HepG2 (cell line): Measurements from ENCODE around the gene STEAP3. TPM values are rescaled to one million over a fixed set of nuclear protein-coding genes. Genes with fewer than 3 reads are reported as not detected.

Source experiments
- ATAD3A ChIP-seq: sonication (generic); formaldehyde crosslinking; IDR thresholded peaks from 2 replicates; pipeline ENCODE4 v1.4.0; 2020; ENCODE audit warnings: missing genetic modification reagents
- CENPX ChIP-seq: sonication (generic); formaldehyde crosslinking; IDR thresholded peaks from 2 replicates; pipeline ENCODE4 v1.9.0; 2021; ENCODE audit warnings: mild to moderate bottlenecking, missing genetic modification reagents, moderate library complexity
- RXRB ChIP-seq: IDR thresholded peaks from 2 replicates; pipeline ENCODE4 v1.6.1; 2016; ENCODE audit warnings: borderline replicate concordance, missing genetic modification reagents, missing compliant biosample characterization
- ZNF143 ChIP-seq: sonication (generic); formaldehyde crosslinking; IDR thresholded peaks from 2 replicates; pipeline ENCODE4 v1.4.0; 2020; ENCODE audit warnings: missing genetic modification reagents
- ZNF614 ChIP-seq: IDR thresholded peaks from 2 replicates; pipeline ENCODE4 v1.6.1; 2018; ENCODE audit warnings: missing biosample characterization, missing genetic modification reagents, inconsistent platforms, borderline replicate concordance
- polyA plus RNA-seq, 8 experiments: library from polyadenylated mRNA; depleted of rRNA in 3 of 8; stranded (reverse) in 7 of 8; unstranded in 1 of 8; fragments of >200 nt; fragmentation: Illumina TruSeq in 4 of 8; extraction: Trizol in 4 of 8; gene quantifications; 2 replicates each; pipeline versions ENCODE4 v1.2.1 to v1.2.3, GENCODE V29; 2011 to 2016; ENCODE audit warnings: low read depth in 4 of 8, missing spikeins in 1 of 8, mixed read lengths in 1 of 8; ENCODE audit not compliant: insufficient read depth in 1 of 8
- total RNA-seq, 5 experiments: library from RNA; depleted of rRNA; stranded (reverse); fragments of >200 nt; fragmentation: Illumina TruSeq; extraction: Trizol; gene quantifications; 2 replicates each; pipeline ENCODE4 v1.2.3, GENCODE V29; 2016; ENCODE audit warnings: low read depth in 1 of 5
- TF ChIP-seq, protein P1 (sequence below), 2 experiments: sonication (generic) in 1 of 2; formaldehyde crosslinking in 1 of 2; IDR thresholded peaks; 2 replicates each; pipeline versions ENCODE4 v1.6.1 to v1.9.0; 2014 to 2022; ENCODE audit warnings: antibody characterized with exemption in 1 of 2, borderline replicate concordance in 1 of 2, inconsistent platforms in 1 of 2, low read depth in 1 of 2, missing genetic modification reagents in 1 of 2
- TF ChIP-seq, protein P2 (sequence below): sonication (generic); formaldehyde crosslinking; conservative IDR thresholded peaks from 2 replicates; pipeline ENCODE4 v1.4.0; 2020; ENCODE audit warnings: missing genetic modification reagents
- TF ChIP-seq, protein P3 (sequence below): sonication (generic); formaldehyde crosslinking; IDR thresholded peaks from 2 replicates; pipeline ENCODE4 v1.5.1; 2020; ENCODE audit warnings: mild to moderate bottlenecking, missing genetic modification reagents, borderline replicate concordance

Gene STEAP3
- total and polyA plus RNA-seq, 2 of the 13 experiments (the other 11 are each of a cell fraction or from before 2014, with no cell fraction given), result 7.3 to 21.1 TPM

DNA sequence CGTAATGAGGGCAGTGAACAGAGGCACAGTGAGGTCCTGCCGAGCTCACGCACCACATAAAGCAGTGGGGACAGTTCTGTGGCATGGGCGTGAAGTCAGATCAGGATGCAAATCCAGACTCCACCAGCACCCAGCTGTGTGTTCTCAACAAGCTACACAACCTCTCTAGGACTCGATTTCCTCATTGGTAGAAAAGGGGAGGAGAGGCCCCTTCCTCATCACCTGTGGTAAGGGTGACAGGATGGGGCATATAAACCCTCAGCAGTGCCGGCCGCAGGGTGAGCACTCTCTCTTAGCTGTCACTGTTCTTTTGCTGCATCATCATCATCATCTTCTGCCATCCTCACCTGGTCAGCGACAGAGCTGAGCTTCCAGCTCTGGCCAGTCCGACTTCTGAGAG lies 88.2 kb downstream of the STEAP3 start (continued):
- TF ChIP-seq, protein P1, sequence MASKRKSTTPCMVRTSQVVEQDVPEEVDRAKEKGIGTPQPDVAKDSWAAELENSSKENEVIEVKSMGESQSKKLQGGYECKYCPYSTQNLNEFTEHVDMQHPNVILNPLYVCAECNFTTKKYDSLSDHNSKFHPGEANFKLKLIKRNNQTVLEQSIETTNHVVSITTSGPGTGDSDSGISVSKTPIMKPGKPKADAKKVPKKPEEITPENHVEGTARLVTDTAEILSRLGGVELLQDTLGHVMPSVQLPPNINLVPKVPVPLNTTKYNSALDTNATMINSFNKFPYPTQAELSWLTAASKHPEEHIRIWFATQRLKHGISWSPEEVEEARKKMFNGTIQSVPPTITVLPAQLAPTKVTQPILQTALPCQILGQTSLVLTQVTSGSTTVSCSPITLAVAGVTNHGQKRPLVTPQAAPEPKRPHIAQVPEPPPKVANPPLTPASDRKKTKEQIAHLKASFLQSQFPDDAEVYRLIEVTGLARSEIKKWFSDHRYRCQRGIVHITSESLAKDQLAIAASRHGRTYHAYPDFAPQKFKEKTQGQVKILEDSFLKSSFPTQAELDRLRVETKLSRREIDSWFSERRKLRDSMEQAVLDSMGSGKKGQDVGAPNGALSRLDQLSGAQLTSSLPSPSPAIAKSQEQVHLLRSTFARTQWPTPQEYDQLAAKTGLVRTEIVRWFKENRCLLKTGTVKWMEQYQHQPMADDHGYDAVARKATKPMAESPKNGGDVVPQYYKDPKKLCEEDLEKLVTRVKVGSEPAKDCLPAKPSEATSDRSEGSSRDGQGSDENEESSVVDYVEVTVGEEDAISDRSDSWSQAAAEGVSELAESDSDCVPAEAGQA (IDR thresholded peaks at IDR 0.05; ENCODE audit: low read depth), result no peak
- TF ChIP-seq, protein P1 (CRISPR knock-in tag; IDR thresholded peaks at IDR 0.05; ENCODE audit: borderline replicate concordance), result no peak
- TF ChIP-seq, protein P2, sequence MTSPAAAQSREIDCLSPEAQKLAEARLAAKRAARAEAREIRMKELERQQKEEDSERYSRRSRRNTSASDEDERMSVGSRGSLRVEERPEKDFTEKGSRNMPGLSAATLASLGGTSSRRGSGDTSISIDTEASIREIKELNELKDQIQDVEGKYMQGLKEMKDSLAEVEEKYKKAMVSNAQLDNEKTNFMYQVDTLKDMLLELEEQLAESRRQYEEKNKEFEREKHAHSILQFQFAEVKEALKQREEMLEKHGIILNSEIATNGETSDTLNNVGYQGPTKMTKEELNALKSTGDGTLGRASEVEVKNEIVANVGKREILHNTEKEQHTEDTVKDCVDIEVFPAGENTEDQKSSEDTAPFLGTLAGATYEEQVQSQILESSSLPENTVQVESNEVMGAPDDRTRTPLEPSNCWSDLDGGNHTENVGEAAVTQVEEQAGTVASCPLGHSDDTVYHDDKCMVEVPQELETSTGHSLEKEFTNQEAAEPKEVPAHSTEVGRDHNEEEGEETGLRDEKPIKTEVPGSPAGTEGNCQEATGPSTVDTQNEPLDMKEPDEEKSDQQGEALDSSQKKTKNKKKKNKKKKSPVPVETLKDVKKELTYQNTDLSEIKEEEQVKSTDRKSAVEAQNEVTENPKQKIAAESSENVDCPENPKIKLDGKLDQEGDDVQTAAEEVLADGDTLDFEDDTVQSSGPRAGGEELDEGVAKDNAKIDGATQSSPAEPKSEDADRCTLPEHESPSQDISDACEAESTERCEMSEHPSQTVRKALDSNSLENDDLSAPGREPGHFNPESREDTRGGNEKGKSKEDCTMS (CRISPR knock-in tag), result no peak
- TF ChIP-seq ZNF614, result no peak
- TF ChIP-seq ATAD3A (CRISPR knock-in tag), result no peak
- no peak for TF ChIP-seq RXRB (CRISPR knock-in tag)
- TF ChIP-seq, protein P3, sequence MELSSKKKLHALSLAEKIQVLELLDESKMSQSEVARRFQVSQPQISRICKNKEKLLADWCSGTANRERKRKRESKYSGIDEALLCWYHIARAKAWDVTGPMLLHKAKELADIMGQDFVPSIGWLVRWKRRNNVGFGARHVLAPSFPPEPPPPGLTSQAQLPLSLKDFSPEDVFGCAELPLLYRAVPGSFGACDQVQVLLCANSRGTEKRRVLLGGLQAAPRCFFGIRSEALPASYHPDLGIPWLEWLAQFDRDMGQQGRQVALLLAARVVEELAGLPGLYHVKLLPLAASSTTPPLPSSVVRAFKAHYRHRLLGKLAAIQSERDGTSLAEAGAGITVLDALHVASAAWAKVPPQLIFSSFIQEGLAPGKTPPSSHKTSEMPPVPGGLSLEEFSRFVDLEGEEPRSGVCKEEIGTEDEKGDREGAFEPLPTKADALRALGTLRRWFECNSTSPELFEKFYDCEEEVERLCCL (CRISPR knock-in tag), result no peak
- no peak for TF ChIP-seq ZNF143 (CRISPR knock-in tag)
- TF ChIP-seq CENPX, result no peak

Other genes with a start within 250 kb of the STEAP3 start
- gene C1QL2, start 65.1 kb upstream of the STEAP3 start, total RNA-seq (2016; rRNA removed; fragmentation: Illumina TruSeq; extraction: Trizol), result not detected in 2 replicates
- gene C1QL2, start 65.1 kb upstream of the STEAP3 start, polyA plus RNA-seq (2011; rRNA removed), result not detected in 2 replicates
- 8.5 TPM in 2 replicates for gene C2orf76, start 143.0 kb downstream of the STEAP3 start, total RNA-seq (2016; rRNA removed; fragmentation: Illumina TruSeq; extraction: Trizol)
- gene C2orf76, start 143.0 kb downstream of the STEAP3 start, polyA plus RNA-seq (2011; rRNA removed), result 6.5 and 7.7 TPM in 2 replicates
- gene DBI, start 143.1 kb downstream of the STEAP3 start, total RNA-seq (2016; rRNA removed; fragmentation: Illumina TruSeq; extraction: Trizol), result 659 and 853 TPM in 2 replicates
- 330 and 331 TPM in 2 replicates for gene DBI, start 143.1 kb downstream of the STEAP3 start, polyA plus RNA-seq (2011; rRNA removed)
- gene TMEM37, start 208.0 kb downstream of the STEAP3 start, total RNA-seq (2016; rRNA removed; fragmentation: Illumina TruSeq; extraction: Trizol), result 23.7 and 37.7 TPM in 2 replicates
- 115 and 141 TPM in 2 replicates for gene TMEM37, start 208.0 kb downstream of the STEAP3 start, polyA plus RNA-seq (2011; rRNA removed)